HG03045 (cell line): ENCODE data around the gene TBC1D5.

Experiments used
- ATAC-seq: cut with Tn5 transposase; IDR thresholded peaks from one replicate; pipeline ENCODE4 v1.9.1; 2021; ENCODE audit warnings: mild to moderate bottlenecking, moderate library complexity; ENCODE audit not compliant: unreplicated experiment

The TBC1D5 gene

GRCh38 chr3:17121336-17121735, 621.1 kb downstream of the TBC1D5 start:
- no peak for ATAC-seq

- ATAC-seq: no peak
Observed at GRCh38 chr3:17120115-17120514, 622.3 kb downstream of the TBC1D5 start.

- ATAC-seq: no peak
Observed at GRCh38 chr3:17119201-17120072, 623.0 kb downstream of the TBC1D5 start.

GRCh38 chr3:17118771-17119170, 623.7 kb downstream of the TBC1D5 start:
- no peak for ATAC-seq

- no peak for ATAC-seq
Observed at GRCh38 chr3:17116007-17116600, 626.3 kb downstream of the TBC1D5 start.

- no peak for ATAC-seq
Observed at GRCh38 chr3:17115186-17115585, 627.2 kb downstream of the TBC1D5 start.

- ATAC-seq: no peak
Observed at GRCh38 chr3:17111586-17111985, 630.8 kb downstream of the TBC1D5 start.

- no peak for ATAC-seq
Observed at GRCh38 chr3:17110660-17111396, 631.6 kb downstream of the TBC1D5 start.
